Keratinocyte (primary cell): Measurements from ENCODE around the gene GCSAML.

ENCODE experiments used
- EZH2 ChIP-seq: IDR thresholded peaks from one replicate; pipeline ENCODE4 v1.6.1; 2012; ENCODE audit warnings: inconsistent platforms, mild to moderate bottlenecking, low read length, moderate library complexity
- TF ChIP-seq, protein P1 (sequence below), 3 experiments: IDR thresholded peaks in 1 of 3; conservative IDR thresholded peaks in 1 of 3; optimal IDR thresholded peaks in 1 of 3; 2 replicates in 2 of 3; 3 replicates in 1 of 3; pipeline versions ENCODE3 to v1.5.1; 2011; ENCODE audit warnings: low read length in 3 of 3, mild to moderate bottlenecking in 3 of 3, moderate library complexity in 2 of 3, control low read depth in 1 of 3, inconsistent platforms in 1 of 3; ENCODE audit not compliant: insufficient read depth in 2 of 3; ENCODE audit errors: extremely low read depth in 1 of 3

GRCh38 chr1:247517795-247518612 is 30.9 kb upstream of the GCSAML start:
- TF ChIP-seq, protein P1, sequence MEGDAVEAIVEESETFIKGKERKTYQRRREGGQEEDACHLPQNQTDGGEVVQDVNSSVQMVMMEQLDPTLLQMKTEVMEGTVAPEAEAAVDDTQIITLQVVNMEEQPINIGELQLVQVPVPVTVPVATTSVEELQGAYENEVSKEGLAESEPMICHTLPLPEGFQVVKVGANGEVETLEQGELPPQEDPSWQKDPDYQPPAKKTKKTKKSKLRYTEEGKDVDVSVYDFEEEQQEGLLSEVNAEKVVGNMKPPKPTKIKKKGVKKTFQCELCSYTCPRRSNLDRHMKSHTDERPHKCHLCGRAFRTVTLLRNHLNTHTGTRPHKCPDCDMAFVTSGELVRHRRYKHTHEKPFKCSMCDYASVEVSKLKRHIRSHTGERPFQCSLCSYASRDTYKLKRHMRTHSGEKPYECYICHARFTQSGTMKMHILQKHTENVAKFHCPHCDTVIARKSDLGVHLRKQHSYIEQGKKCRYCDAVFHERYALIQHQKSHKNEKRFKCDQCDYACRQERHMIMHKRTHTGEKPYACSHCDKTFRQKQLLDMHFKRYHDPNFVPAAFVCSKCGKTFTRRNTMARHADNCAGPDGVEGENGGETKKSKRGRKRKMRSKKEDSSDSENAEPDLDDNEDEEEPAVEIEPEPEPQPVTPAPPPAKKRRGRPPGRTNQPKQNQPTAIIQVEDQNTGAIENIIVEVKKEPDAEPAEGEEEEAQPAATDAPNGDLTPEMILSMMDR (optimal IDR thresholded peaks at IDR 0.05 in 1 of 3, IDR thresholded peaks at IDR 0.05 in 1 of 3, conservative IDR thresholded peaks at IDR 0.05 in 1 of 3; ENCODE audit: extremely low read depth in 1 of 3, insufficient read depth in 2 of 3, low read length in 3 of 3), result no peak
- no peak for TF ChIP-seq EZH2
